B cell (primary cell): Measurements from ENCODE around the gene MYO1H. TPM values are rescaled to one million over a fixed set of nuclear protein-coding genes. Genes with fewer than 3 reads are reported as not detected.

Experiments
- ATAC-seq: fragments of 200-7000 bp; cut with Tn5 transposase; one replicate; pipeline ENCODE4 v1.10.0; 2021; ENCODE audit warnings: low read depth, mild to moderate bottlenecking, moderate number of reproducible peaks, moderate library complexity
- CTCF ChIA-PET: fragments of 350-600 bp; sonication (Branson Sonifier 250); formaldehyde crosslinking; loops from one replicate; lab custom pipeline; 2021; ENCODE audit warnings: antibody characterized with exemption, inconsistent platforms; lab: Charles Lee
- POLR2A ChIA-PET: fragments of 350-600 bp; sonication (Branson Sonifier 250); formaldehyde crosslinking; loops from one replicate; lab custom pipeline; 2021; ENCODE audit warnings: antibody characterized with exemption; lab: Charles Lee
- DNase-seq: peaks from one replicate; pipeline ENCODE4 v3.0.0; 2013
- H2AFZ ChIP-seq: 2 replicates; pipeline ENCODE4 v1.6.1; 2012; ENCODE audit warnings: mild to moderate bottlenecking, low read depth, low read length; ENCODE audit not compliant: insufficient read depth, poor library complexity, severe bottlenecking
- H3K27ac ChIP-seq, 2 donors: 1 replicate in 1 of 2; 2 replicates in 1 of 2; pipeline ENCODE4 v1.5.1; 2012 to 2013; ENCODE audit warnings: low read length in 2 of 2, mild to moderate bottlenecking in 2 of 2, moderate library complexity in 1 of 2
- H3K27me3 ChIP-seq, 4 experiments: fragments of 200-600 bp in 1 of 4; sonication (generic) in 1 of 4; replicated peaks in 1 of 4; 1 replicate in 2 of 4; 2 replicates in 2 of 4; pipeline versions ENCODE4 v1.6.1 to v1.7.0; 2013 to 2016; ENCODE audit warnings: low read length in 3 of 4, mild to moderate bottlenecking in 2 of 4, mixed read lengths in 1 of 4, moderate library complexity in 1 of 4; ENCODE audit not compliant: insufficient read depth in 4 of 4, control insufficient read depth in 3 of 4; ENCODE audit errors: control extremely low read depth in 1 of 4
- H3K36me3 ChIP-seq, 2 experiments: replicated peaks in 1 of 2; 1 replicate in 1 of 2; 2 replicates in 1 of 2; pipeline versions ENCODE4 v1.6.1 to v1.7.1; 2013; ENCODE audit warnings: low read length in 1 of 2; ENCODE audit not compliant: insufficient read depth in 2 of 2, control insufficient read depth in 1 of 2; ENCODE audit errors: control extremely low read depth in 1 of 2, extremely low read depth in 1 of 2
- H3K4me1 ChIP-seq, 2 donors: fragments of 200-600 bp in 1 of 2; sonication (generic) in 1 of 2; 1 replicate in 1 of 2; 2 replicates in 1 of 2; pipeline versions ENCODE4 v1.5.1 to v1.6.1; 2013 to 2017; ENCODE audit warnings: low read length in 2 of 2; ENCODE audit not compliant: control insufficient read depth in 2 of 2, insufficient read depth in 2 of 2
- H3K4me2 ChIP-seq: replicated peaks from 2 replicates; pipeline ENCODE3; 2012; ENCODE audit warnings: mild to moderate bottlenecking, low read depth, low read length; ENCODE audit not compliant: poor library complexity, severe bottlenecking
- H3K4me3 ChIP-seq, 5 experiments: fragments of 200-600 bp in 1 of 5; sonication (generic) in 1 of 5; 1 replicate in 3 of 5; 2 replicates in 2 of 5; pipeline versions ENCODE4 v1.5.1 to v1.7.0; 2011 to 2016; ENCODE audit warnings: low read length in 4 of 5, mild to moderate bottlenecking in 4 of 5, low read depth in 2 of 5, control low read depth in 1 of 5, moderate library complexity in 1 of 5; ENCODE audit not compliant: insufficient read depth in 1 of 5; ENCODE audit errors: control extremely low read depth in 1 of 5, extremely low read depth in 1 of 5
- H3K79me2 ChIP-seq: fragments of 200-600 bp; sonication (generic); one replicate; pipeline ENCODE4 v1.6.0; 2016; ENCODE audit warnings: low read length; ENCODE audit not compliant: control insufficient read depth, insufficient read depth
- H3K9ac ChIP-seq: fragments of 200-600 bp; sonication (generic); 2 replicates; pipeline ENCODE4 v1.6.1; 2017; ENCODE audit warnings: mild to moderate bottlenecking, low read length, moderate library complexity
- H3K9me3 ChIP-seq, 3 donors: one replicate each; pipeline versions ENCODE4 v1.6.1 to v1.7.1; 2013; ENCODE audit warnings: low read length in 2 of 3; ENCODE audit not compliant: control insufficient read depth in 2 of 3, insufficient read depth in 1 of 3; ENCODE audit errors: control extremely low read depth in 1 of 3
- H4K20me1 ChIP-seq: 2 replicates; pipeline ENCODE4 v1.6.0; 2012; ENCODE audit warnings: mild to moderate bottlenecking, low read length; ENCODE audit not compliant: insufficient read depth, control insufficient read depth, poor library complexity, severe bottlenecking
- H3K27ac Mint-ChIP-seq: one replicate; pipeline ENCODE4 v1.8.0; 2021; ENCODE audit warnings: mixed read lengths
- H3K27me3 Mint-ChIP-seq: one replicate; pipeline ENCODE4 v1.8.0; 2021; ENCODE audit warnings: mixed read lengths
- H3K4me1 Mint-ChIP-seq: one replicate; pipeline ENCODE4 v1.8.0; 2021; ENCODE audit warnings: mixed read lengths
- H3K4me3 Mint-ChIP-seq: one replicate; pipeline ENCODE4 v1.8.0; 2021; ENCODE audit warnings: mixed read lengths
- H3K9me3 Mint-ChIP-seq: one replicate; pipeline ENCODE4 v1.8.0; 2022; ENCODE audit warnings: mixed read lengths; ENCODE audit not compliant: insufficient read depth
- CTCF ChIP-seq: fragments of 200-600 bp; IDR thresholded peaks from one replicate; pipeline ENCODE4 v1.8.0; 2022; ENCODE audit warnings: antibody characterized with exemption, mild to moderate bottlenecking
- EZH2 ChIP-seq: IDR thresholded peaks from 2 replicates; pipeline ENCODE4 v1.6.1; 2012; ENCODE audit warnings: borderline replicate concordance, low read depth, mild to moderate bottlenecking, moderate library complexity, low read length; ENCODE audit not compliant: insufficient read depth, poor library complexity, severe bottlenecking
- WGBS: methylation state at CpG from one replicate; pipeline ENCODE4 v1.1.5; 2013; ENCODE audit warnings: missing lambda C conversion rate; ENCODE audit not compliant: insufficient coverage; 5-methylcytosine and 5-hydroxymethylcytosine counted together
- intact Hi-C: fragments of 100-400 bp; cut with micrococcal nuclease; formaldehyde crosslinking; loops from one replicate; pipeline ENCODE4 v1.10.0; 2022
- polyA plus RNA-seq: library from polyadenylated mRNA; depleted of rRNA; stranded (reverse); fragments of >200 nt; gene quantifications from 2 replicates; pipeline ENCODE4 v1.2.3, GENCODE V29; 2012
- total RNA-seq, 2 donors: library from RNA; stranded (reverse); fragments of 120-200 nt in 1 of 2; gene quantifications; 1 replicate in 1 of 2; 2 replicates in 1 of 2; pipeline versions ENCODE4 v1.2.3 to v1.2.4, GENCODE V29; 2013 to 2022

MYO1H gene
- total and polyA plus RNA-seq, 2 donors (not counting 1 experiment from before 2014, with no cell fraction given), result not detected

GRCh38 chr12:109346920-109347319 is 780 bp upstream of the MYO1H start:
- ChIA-PET CTCF (no interaction called here), POLR2A (no interaction called here)
- Histone ChIP-seq H3K27me3 (peaks cover 0 to 3% (median 0%) of the 10 kb centered on the region in 4 experiments), H3K9me3 (no peaks in the 10 kb centered on the region), H3K27ac (no peak overlapping the region), H3K79me2 (no peaks in the 10 kb centered on the region), H3K4me1 (no peaks in the 10 kb centered on the region), H2AFZ (no peak overlapping the region), H3K4me3 (no peak overlapping the region), H4K20me1 (no peaks in the 10 kb centered on the region), H3K36me3 (no peaks in the 10 kb centered on the region), H3K9ac (no peak overlapping the region), H3K4me2 (no peak overlapping the region)
- Mint-ChIP-seq H3K4me3 (no peak overlapping the region), H3K27me3 (peaks cover 27% of the 10 kb centered on the region), H3K27ac (no peak overlapping the region), H3K4me1 (no peaks in the 10 kb centered on the region), H3K9me3 (no peaks in the 10 kb centered on the region)
- DNase-seq (no peak), ATAC-seq (no peak)
- TF ChIP-seq EZH2 (no peak), CTCF (no peak)
- 100% methylated on average over 1 of the region's 3 CpGs for WGBS
- intact Hi-C loops, result no loop called here

- intact Hi-C loops, result no loop called here
- H2AFZ ChIP-seq, result no peak overlapping the region
- H3K4me1 Mint-ChIP-seq, result no peaks in the 10 kb centered on the region
- no peaks in the 10 kb centered on the region for H3K9me3 Mint-ChIP-seq
- ChIA-PET CTCF (no interaction called here), POLR2A (no interaction called here)
- no peak for TF ChIP-seq EZH2
- WGBS, result no CpG with 5 or more reads among the region's 6 CpGs
- no peak overlapping the region for H3K27ac ChIP-seq
- H3K4me3 ChIP-seq, result no peak overlapping the region
- no peaks in the 10 kb centered on the region for H3K36me3 ChIP-seq
- H3K4me3 Mint-ChIP-seq, result no peak overlapping the region
- no peaks in the 10 kb centered on the region for H3K79me2 ChIP-seq
- no peak overlapping the region for H3K4me2 ChIP-seq
- DNase-seq (no peak), ATAC-seq (no peak)
- H3K4me1 ChIP-seq, result no peaks in the 10 kb centered on the region
- peaks cover 31% of the 10 kb centered on the region for H3K27me3 Mint-ChIP-seq
- H3K9me3 ChIP-seq, result no peaks in the 10 kb centered on the region
- H3K9ac ChIP-seq, result no peak overlapping the region
- no peaks in the 10 kb centered on the region for H3K27me3 ChIP-seq
- no peak overlapping the region for H3K27ac Mint-ChIP-seq
- no peaks in the 10 kb centered on the region for H4K20me1 ChIP-seq
Observed at GRCh38 chr12:109352184-109352583, 4.5 kb downstream of the MYO1H start.
